Mammary epithelial cell (primary cell): Measurements from ENCODE around the gene QRFP.

Source experiments
- CTCF ChIP-seq, 2 donors: IDR thresholded peaks in 1 of 2; conservative IDR thresholded peaks in 1 of 2; 2 replicates each; pipeline ENCODE4 v1.5.1; 2011 to 2012; ENCODE audit warnings: inconsistent platforms in 2 of 2, low read length in 2 of 2, mild to moderate bottlenecking in 2 of 2, control low read depth in 1 of 2, low read depth in 1 of 2; ENCODE audit not compliant: insufficient read depth in 1 of 2; ENCODE audit errors: extremely low read depth in 1 of 2
- EZH2 ChIP-seq: IDR thresholded peaks from 2 replicates; pipeline ENCODE4 v1.6.1; 2012; ENCODE audit warnings: low read length, inconsistent platforms, borderline replicate concordance

DNA sequence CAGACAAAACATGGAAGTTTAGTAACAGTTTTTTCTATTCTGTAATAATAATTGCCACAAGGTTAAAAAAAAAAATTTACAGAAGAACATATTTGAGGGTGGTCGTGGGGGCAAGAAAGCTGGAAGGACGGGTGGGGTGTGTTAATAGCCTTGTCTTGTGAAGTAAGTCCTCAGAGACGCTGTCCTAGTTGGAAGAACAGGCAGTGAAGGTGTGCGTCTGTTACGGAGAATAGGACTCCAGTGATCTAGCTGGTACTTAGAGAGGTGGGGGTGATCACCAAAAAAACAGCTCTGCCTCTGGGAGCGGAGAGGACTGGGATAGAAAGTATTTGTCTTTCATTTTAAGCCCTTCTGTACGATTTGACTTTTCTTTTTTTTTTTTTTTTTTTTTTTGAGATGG, 43.8 kb downstream of the QRFP start:
- TF ChIP-seq CTCF (conservative IDR thresholded peaks at IDR 0.05 in 1 of 2, IDR thresholded peaks at IDR 0.05 in 1 of 2; ENCODE audit: extremely low read depth in 1 of 2, insufficient read depth in 1 of 2, low read depth in 1 of 2, low read length in 2 of 2) (no peak), EZH2 (no peak)
